ENCODE data around the gene ZCCHC10. TPM values are rescaled to one million over a fixed set of nuclear protein-coding genes. Genes with fewer than 3 reads are reported as not detected.

Gene ZCCHC10
- total and polyA plus RNA-seq, 11 donors, result 9.9 to 24.1 (median 17.1) TPM

DNA sequence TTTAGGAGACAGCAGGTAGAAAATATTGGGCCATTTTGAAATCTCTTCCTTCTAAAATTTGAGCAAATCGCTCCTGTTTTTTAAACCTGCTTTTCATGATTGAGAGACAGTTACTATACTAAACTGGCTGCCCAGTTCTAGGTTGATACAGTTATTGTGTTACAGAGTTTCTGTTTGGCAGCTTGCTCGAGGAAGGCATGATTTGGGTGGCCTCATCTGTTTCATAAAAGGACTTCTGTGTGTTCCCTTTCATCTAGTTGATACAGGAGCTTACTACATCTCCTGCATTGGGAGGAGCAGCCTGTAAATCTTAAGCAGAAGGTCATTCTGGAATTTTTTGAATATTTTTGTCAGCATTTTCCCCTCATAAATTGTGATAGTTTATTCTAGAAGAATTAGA, 39.7 kb upstream of the ZCCHC10 start:
- no peaks in the 10 kb centered on the region for H3K27me3 ChIP-seq
- no peak overlapping the region for H3K4me3 ChIP-seq
- intact Hi-C loops (cut with DNase I), result no loop called here
- no peak overlapping the region for H3K27ac ChIP-seq
- 64 to 82% (median 76%) methylated on average over 2 of the region's 2 CpGs for WGBS, 4 donors
- no peak for DNase-seq
- H3K9me3 ChIP-seq, result no peaks in the 10 kb centered on the region
- peaks cover 0 to 25% (median 14%) of the 10 kb centered on the region in 12 donors for H3K4me1 ChIP-seq
- TF ChIP-seq, protein P1, sequence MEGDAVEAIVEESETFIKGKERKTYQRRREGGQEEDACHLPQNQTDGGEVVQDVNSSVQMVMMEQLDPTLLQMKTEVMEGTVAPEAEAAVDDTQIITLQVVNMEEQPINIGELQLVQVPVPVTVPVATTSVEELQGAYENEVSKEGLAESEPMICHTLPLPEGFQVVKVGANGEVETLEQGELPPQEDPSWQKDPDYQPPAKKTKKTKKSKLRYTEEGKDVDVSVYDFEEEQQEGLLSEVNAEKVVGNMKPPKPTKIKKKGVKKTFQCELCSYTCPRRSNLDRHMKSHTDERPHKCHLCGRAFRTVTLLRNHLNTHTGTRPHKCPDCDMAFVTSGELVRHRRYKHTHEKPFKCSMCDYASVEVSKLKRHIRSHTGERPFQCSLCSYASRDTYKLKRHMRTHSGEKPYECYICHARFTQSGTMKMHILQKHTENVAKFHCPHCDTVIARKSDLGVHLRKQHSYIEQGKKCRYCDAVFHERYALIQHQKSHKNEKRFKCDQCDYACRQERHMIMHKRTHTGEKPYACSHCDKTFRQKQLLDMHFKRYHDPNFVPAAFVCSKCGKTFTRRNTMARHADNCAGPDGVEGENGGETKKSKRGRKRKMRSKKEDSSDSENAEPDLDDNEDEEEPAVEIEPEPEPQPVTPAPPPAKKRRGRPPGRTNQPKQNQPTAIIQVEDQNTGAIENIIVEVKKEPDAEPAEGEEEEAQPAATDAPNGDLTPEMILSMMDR (IDR thresholded peaks at IDR 0.05), result no peak
- ATAC-seq, result no peak
- H3K36me3 ChIP-seq, result peaks cover 0 to 64% (median 53%) of the 10 kb centered on the region in 9 donors

DNA sequence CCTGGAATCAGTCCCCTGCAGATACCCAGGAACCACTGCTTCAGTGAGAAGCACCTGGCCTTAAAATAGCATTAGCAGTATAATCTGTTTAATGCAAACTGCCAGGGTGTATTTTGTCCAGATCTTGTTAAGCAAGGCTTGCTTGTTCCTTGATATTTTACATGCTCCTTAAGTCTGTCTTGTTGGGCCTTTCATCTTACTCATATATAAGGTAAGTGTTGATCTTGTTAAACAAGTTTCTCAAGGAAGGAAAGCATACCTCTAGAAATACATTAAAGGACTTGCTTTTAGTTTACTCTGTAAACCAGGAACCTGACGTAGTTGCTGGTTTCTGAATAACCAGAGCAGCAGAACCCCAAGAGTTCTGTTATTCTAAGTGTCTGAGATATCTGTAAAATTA, 39.1 kb upstream of the ZCCHC10 start:
- Histone ChIP-seq H3K27ac (no peak overlapping the region), H3K36me3 (peaks cover 0 to 58% (median 48%) of the 10 kb centered on the region in 9 donors), H3K9me3 (no peaks in the 10 kb centered on the region), H3K27me3 (no peaks in the 10 kb centered on the region), H3K4me3 (no peak overlapping the region), H3K4me1 (peaks cover 0 to 25% (median 14%) of the 10 kb centered on the region in 12 donors)
- ATAC-seq (no peak), DNase-seq (no peak)
- WGBS, 4 donors, result 72 to 95% (median 76%) methylated on average over 1 of the region's 1 CpG
- TF ChIP-seq POLR2A (IDR thresholded peaks at IDR 0.05), result no peak
- TF ChIP-seq, protein P1 (IDR thresholded peaks at IDR 0.05), result no peak
- intact Hi-C loops (cut with DNase I), result no loop called here

DNA sequence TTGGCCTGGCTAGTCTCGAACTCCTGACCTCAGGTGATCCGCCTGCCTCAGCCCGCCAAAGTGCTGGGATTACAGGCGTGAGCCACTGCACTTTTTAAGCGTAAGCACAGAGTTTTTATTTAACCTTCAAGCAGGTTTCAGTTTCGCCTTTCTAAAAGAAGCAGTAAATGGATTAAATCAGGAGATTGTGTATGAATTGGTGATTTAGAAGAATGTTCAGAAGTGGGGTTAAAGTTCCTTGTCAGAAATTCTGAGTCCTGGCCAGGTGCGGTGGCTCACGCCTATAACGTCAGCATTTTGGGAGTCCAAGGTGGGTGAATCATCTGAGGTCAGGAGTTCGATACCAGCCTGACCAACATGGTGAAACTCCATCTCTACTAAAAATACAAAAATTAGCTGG, 37.6 kb upstream of the ZCCHC10 start:
- 78 to 87% (median 85%) methylated on average over 10 of the region's 10 CpGs for WGBS, 4 donors
- DNase-seq (no peak), ATAC-seq (no peak)
- no peaks in the 10 kb centered on the region for H3K9me3 ChIP-seq
- peaks cover 0 to 34% (median 16%) of the 10 kb centered on the region in 12 donors for H3K4me1 ChIP-seq
- H3K27me3 ChIP-seq, result no peaks in the 10 kb centered on the region
- H3K27ac ChIP-seq, result no peak overlapping the region
- no peak overlapping the region for H3K4me3 ChIP-seq
- TF ChIP-seq, protein P1 (IDR thresholded peaks at IDR 0.05), result no peak
- TF ChIP-seq POLR2A (IDR thresholded peaks at IDR 0.05), result no peak
- intact Hi-C loops (cut with DNase I), result no loop called here
- peaks cover 0 to 43% (median 35%) of the 10 kb centered on the region in 9 donors for H3K36me3 ChIP-seq

DNA sequence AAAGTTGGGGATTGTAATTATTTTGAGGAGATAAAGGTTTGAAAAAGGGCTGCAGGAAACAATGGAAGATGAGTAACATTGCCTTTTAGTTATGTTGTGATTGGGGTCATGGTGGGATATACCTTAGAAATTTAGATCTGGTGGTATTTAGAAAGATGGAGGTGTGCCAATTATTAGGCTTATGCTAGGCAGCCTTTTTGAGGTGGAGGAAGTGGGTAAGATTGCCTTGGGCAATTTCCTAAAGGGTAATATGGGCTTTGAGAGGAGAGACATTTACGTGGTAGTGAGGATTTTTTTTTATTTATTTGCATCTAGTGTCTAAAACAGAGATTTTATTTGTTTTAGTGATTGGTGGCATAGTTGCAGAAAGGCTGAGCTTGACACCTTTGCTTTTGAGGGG, 35.9 kb upstream of the ZCCHC10 start:
- H3K4me3 ChIP-seq, result no peak overlapping the region
- no peaks in the 10 kb centered on the region for H3K9me3 ChIP-seq
- no peak for TF ChIP-seq POLR2A (IDR thresholded peaks at IDR 0.05)
- TF ChIP-seq, protein P1 (IDR thresholded peaks at IDR 0.05), result no peak
- ATAC-seq, result no peak
- 82 to 89% (median 85%) methylated on average over 1 of the region's 1 CpG for WGBS, 4 donors
- intact Hi-C loops (cut with DNase I), result no loop called here
- DNase-seq, result no peak
- H3K36me3 ChIP-seq, result peaks cover 0 to 26% (median 20%) of the 10 kb centered on the region in 9 donors
- H3K27me3 ChIP-seq, result no peaks in the 10 kb centered on the region
- peaks cover 0 to 50% (median 22%) of the 10 kb centered on the region in 12 donors for H3K4me1 ChIP-seq
- no peak overlapping the region for H3K27ac ChIP-seq
